ENCODE data around the gene MAP1LC3B2. TPM values are rescaled to one million over a fixed set of nuclear protein-coding genes. Genes with fewer than 3 reads are reported as not detected.

MAP1LC3B2 gene
- total RNA-seq (2021; fragmentation: NEBNext Ultra II Directional; extraction: Animal tissue kit (Norgen Biotek cat#: 25700)) (1.3 and 1.5 TPM in 2 replicates), polyA plus RNA-seq (2011; rRNA removed) (0.39 TPM in 2 replicates), polyA minus RNA-seq (2011; rRNA and poly(A)+ RNA removed) (0.73 and 2.6 TPM in 2 replicates)
- 0.93 TPM for polyA plus RNA-seq (2011; cell fraction: cytosol; rRNA removed)
- 2.5 TPM for polyA plus RNA-seq (2011; cell fraction: nucleus; rRNA removed)
- polyA plus RNA-seq (2012, experiment 1 of 2), result 3.1 to 5.2 TPM (median 3.9 TPM) in 4 replicates
- not detected for polyA plus RNA-seq (2012, experiment 2 of 2)
- polyA plus RNA-seq (2013, experiment 1 of 2), result 0.28 TPM
- polyA plus RNA-seq (2013, experiment 2 of 2), result 0.22 TPM
- polyA minus RNA-seq (2011; cell fraction: cytosol; rRNA and poly(A)+ RNA removed), result not detected
- 2.1 TPM for polyA minus RNA-seq (2011; cell fraction: nucleus; rRNA and poly(A)+ RNA removed)
- long read RNA-seq, experiment 1, partial matches to known transcripts, result 0 of 2 reads
- long read RNA-seq, experiment 1, other reads (novel, unspliced or antisense), result 2 of 2 reads
- long read RNA-seq, experiment 2, partial matches to known transcripts, result 0 of 1 reads
- long read RNA-seq, experiment 2, other reads (novel, unspliced or antisense), result 1 of 1 reads

DNA sequence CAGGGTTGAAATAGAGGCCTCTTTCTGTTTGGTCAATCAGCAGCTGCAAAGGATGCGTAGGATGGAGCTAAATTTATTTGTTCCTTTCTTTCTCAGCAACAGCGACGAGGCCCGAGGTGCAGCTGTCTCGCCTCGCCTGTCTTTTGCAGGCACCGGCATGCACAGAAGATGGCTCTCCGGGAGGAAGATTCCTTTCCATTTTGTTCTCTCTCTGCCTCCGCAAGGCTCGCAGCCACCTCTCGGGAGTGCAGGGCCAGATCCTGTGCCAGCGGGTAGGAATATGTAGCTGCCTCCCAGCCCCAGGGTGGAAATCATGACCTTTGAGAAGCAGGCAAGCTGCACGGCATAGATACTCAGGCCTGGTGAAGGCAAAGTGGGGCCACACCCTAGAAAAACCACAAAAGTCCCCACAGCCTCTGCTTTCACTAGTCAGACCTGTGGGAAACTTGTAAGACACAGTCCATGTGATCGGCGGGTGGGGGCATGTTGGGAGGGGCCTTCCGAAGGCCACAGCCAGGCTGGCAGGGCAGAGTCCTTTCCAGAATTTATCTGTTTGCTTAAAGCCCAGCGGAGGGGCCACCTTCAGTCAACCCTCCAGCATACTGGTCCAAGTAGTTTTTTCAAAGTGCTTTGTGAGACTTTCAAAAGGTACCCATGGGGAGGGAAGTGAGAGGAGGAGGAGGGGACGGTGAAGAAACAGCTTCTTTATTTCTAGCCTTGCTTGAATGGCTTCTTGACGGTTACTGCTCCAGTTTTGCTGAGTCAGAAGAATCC is at the start of gene MAP1LC3B2:
Gene MAP1LC3B2 (plus strand): TSS at position 220 of the 774 bp plus-strand sequence. CDS start 16,562 bp downstream, outside the sequence.
- POLR2A ChIA-PET (ENCODE audit: partially characterized antibody), result interaction anchor here (1.2 to 1.3 kb wide), 4 partner anchors 20 to 138 kb away, joined by 3 to 7 read pairs (median 3); no protein-coding TSS in a partner anchor
- FAIRE-seq, result no peak
- no peak within 1 kb of the TSS; the same call in 1 of the 2 replicates for H3K27ac ChIP-seq (ENCODE audit: low read depth, low read length)
- H3K79me1 ChIP-seq (ENCODE audit: low read depth, low read length), result no peaks in the 10 kb centered on the region
- H4K5ac ChIP-seq (ENCODE audit: insufficient read length, low read depth, low read length), result no peak within 1 kb of the TSS
- DNase-seq (ENCODE audit: low read depth in 1 of 2, low spot score in 2 of 2), result peak in 1 of 2 experiments; percentile 56
- 0 out of 2 replicates have a peak within 1 kb of the TSS, but pooled peaks have one; percentile 95 for H2BK15ac ChIP-seq (ENCODE audit: low read length)
- no peak within 1 kb of the TSS for H2AK5ac ChIP-seq (ENCODE audit: low read depth, low read length)
- H3K4me3 ChIP-seq (ENCODE audit: extremely low read depth in 1 of 4, insufficient read depth in 2 of 4, low read depth in 3 of 4, low read length in 4 of 4), result no peak within 1 kb of the TSS
- CTCF ChIA-PET (ENCODE audit: partially characterized antibody), result interaction anchor here (0.6 to 1.4 kb wide), 5 partner anchors 9 to 35 kb away, joined by 3 read pairs; no protein-coding TSS in a partner anchor
- H2BK12ac ChIP-seq (ENCODE audit: low read depth, low read length), result no peak within 1 kb of the TSS
- H3K23ac ChIP-seq (ENCODE audit: insufficient read length), result no peak within 1 kb of the TSS
- H3K14ac ChIP-seq (ENCODE audit: insufficient read length), result no peak within 1 kb of the TSS
- H2AFZ ChIP-seq (ENCODE audit: low read length), result peak within 1 kb of the TSS; percentile 98
- peak within 1 kb of the TSS; percentile 33 for H4K91ac ChIP-seq (replicated peaks; ENCODE audit: insufficient read length, low read length)
- H3K4me1 ChIP-seq (replicated peaks in 1 of 4; ENCODE audit: control insufficient read depth in 3 of 4, insufficient read depth in 4 of 4, low read length in 3 of 4), result peaks cover 2 to 5% (median 4%) of the 10 kb centered on the region in 4 experiments
- peak within 1 kb of the TSS; percentile 90; the same call in 1 of the 2 replicates for H4K8ac ChIP-seq (ENCODE audit: extremely low read depth, insufficient read depth, low read length)
- H3K4ac ChIP-seq (replicated peaks; ENCODE audit: insufficient read length, low read depth, low read length), result no peak within 1 kb of the TSS
- H4K20me1 ChIP-seq (replicated peaks in 1 of 2; ENCODE audit: control insufficient read depth in 1 of 2, insufficient read depth in 2 of 2, low read length in 2 of 2), result no peaks in the 10 kb centered on the region
- H3K56ac ChIP-seq (replicated peaks; ENCODE audit: insufficient read length, low read depth, low read length), result no peak within 1 kb of the TSS
- H3K9ac ChIP-seq (replicated peaks in 1 of 4; ENCODE audit: extremely low read depth in 1 of 4, low read depth in 3 of 4, low read length in 3 of 4), result no peak within 1 kb of the TSS; a peak in 2 of 7 replicates
- H3K27me3 ChIP-seq (replicated peaks in 1 of 4; ENCODE audit: control insufficient read depth in 3 of 4, extremely low read depth in 1 of 4, insufficient read depth in 3 of 4, low read length in 3 of 4), result no peaks in the 10 kb centered on the region
- no peaks in the 10 kb centered on the region for H3K9me3 ChIP-seq (ENCODE audit: insufficient read depth in 2 of 2, low read depth in 1 of 2, low read length in 1 of 2)
- H2BK5ac ChIP-seq (ENCODE audit: low read depth, low read length), result no peak within 1 kb of the TSS; the same call in 1 of the 2 replicates
- WGBS, 2 experiments (ENCODE audit: extremely low coverage in 1 of 2, insufficient coverage in 1 of 2, insufficient read length in 1 of 2, insufficient replicate concordance in 2 of 2, low coverage in 1 of 2, low lambda C conversion rate in 2 of 2, missing lambda C conversion rate in 1 of 2), result 64% methylated on average over 19 of the region's 19 CpGs; no CpG with 5 or more reads in 1 of the 2 experiments
- no peak within 1 kb of the TSS for H3K4me2 ChIP-seq (ENCODE audit: insufficient read depth in 1 of 2, low read depth in 2 of 2, low read length in 2 of 2)
- TF ChIP-seq MAFK (IDR thresholded peaks at IDR 0.05; ENCODE audit: low read depth, low read length), result peak; percentile 92
- no peak for TF ChIP-seq GABPA (IDR thresholded peaks at IDR 0.05; ENCODE audit: borderline replicate concordance, insufficient read depth, low read length)
- peak within 1 kb of the TSS; percentile 17 for H3K18ac ChIP-seq (ENCODE audit: extremely low read depth, low read length)
- no peaks in the 10 kb centered on the region for H3K23me2 ChIP-seq (ENCODE audit: low read depth, low read length)
- no peaks in the 10 kb centered on the region for H3K36me3 ChIP-seq (ENCODE audit: control insufficient read depth in 2 of 4, insufficient read depth in 4 of 4, low read length in 3 of 4)
- H2BK20ac ChIP-seq (ENCODE audit: low read length), result peak within 1 kb of the TSS; percentile 43; the same call in 1 of the 2 replicates
- H2BK120ac ChIP-seq (replicated peaks; ENCODE audit: low read depth, low read length), result peak within 1 kb of the TSS; percentile 8
- H3K79me2 ChIP-seq (ENCODE audit: control insufficient read depth in 1 of 2, insufficient read depth in 2 of 2, low read length in 2 of 2), result no peaks in the 10 kb centered on the region

Data from H1 (cell line).